ENCODE results near the gene ACOT6. TPM values are rescaled to one million over a fixed set of nuclear protein-coding genes. Genes with fewer than 3 reads are reported as not detected.

The ACOT6 gene
- polyA plus RNA-seq, 1 of the 3 experiments (the other 2 are of a cell fraction) = not detected

DNA sequence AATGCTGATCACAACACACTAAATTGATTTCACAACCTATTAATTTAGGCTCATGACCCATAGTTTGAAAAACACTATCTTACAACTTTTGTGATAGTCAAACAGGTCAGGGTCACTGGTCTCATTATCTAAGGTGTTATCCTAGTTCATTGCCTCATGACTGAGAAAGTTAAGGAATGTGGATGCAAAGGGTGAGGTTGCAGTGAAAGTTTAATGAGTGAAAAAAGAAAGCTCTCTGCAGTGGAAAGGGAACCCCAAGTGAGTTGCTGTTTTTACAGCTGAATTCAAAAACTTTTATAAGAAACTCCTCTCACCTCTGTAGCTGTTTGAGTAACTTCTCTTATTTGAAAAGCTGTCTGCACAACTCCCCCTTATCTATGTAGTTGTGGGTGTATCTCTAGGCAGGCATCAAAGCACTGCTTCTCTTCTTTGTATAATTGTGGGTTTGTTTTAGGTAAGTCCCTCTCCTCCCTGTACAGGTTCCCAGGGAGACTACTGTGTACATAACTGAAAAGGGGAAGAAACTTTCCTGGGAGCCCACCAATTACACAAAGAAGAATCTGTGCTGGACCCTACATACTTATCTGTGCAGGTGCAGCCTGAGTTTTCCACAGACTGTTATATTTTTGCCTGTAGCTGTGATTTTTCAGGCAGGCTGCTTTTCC lies 51.4 kb downstream of the ACOT6 start:
- H3F3A ChIP-seq (replicated peaks; ENCODE audit: insufficient read depth) = peaks cover 27% of the 10 kb centered on the region
- CTCF ChIA-PET = interaction anchor here (3.4 kb wide), 1 partner anchor 30 kb away, joined by 12 read pairs; no protein-coding TSS in a partner anchor

DNA sequence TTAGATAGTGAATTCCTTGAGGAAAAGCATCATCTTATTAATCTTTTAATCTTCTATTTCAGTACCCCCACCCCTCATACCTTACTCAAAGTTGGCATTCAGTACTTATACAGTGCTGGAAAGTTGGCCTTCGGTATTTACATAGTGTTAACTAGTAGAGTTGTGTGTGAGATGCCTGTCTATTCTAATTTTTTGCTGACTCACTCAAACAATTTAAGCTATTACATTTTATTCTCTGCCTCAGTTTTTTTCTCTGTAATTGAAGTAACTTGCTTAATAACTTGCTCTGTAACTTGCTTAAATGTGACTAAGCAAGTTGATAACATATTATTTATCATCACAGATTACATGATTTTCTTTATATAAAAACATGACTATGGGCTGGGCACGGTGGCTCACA lies 52.8 kb downstream of the ACOT6 start:
- no peaks in the 10 kb centered on the region; the same call in 1 of the 2 replicates for H3K79me2 ChIP-seq (ENCODE audit: insufficient read depth)
- H3F3A ChIP-seq (replicated peaks; ENCODE audit: insufficient read depth) = peaks cover 27% of the 10 kb centered on the region
- no peaks in the 10 kb centered on the region for H3K9me3 ChIP-seq
- 88% methylated on average over 2 of the region's 2 CpGs for WGBS (ENCODE audit: low lambda C conversion rate)
- H3K4me2 ChIP-seq = no peak overlapping the region
- H3K27me3 ChIP-seq (ENCODE audit: insufficient read depth) = no peaks in the 10 kb centered on the region
- H3K4me3 ChIP-seq (ENCODE audit: low read depth in 2 of 2, low read length in 1 of 2) = no peak overlapping the region
- ChIA-PET POLR2A (no interaction called here), CTCF (interaction anchor here (1.3 kb wide), 1 partner anchor 14 kb away, joined by 4 read pairs; no protein-coding TSS in a partner anchor)
- H3K4me1 ChIP-seq (ENCODE audit: control insufficient read depth in 1 of 2, insufficient read depth in 2 of 2, low read depth in 1 of 2, low read length in 1 of 2) = no peaks in the 10 kb centered on the region
- DNase-seq = no peak
- no peak overlapping the region for H2AFZ ChIP-seq (ENCODE audit: low read depth)
- H3K9ac ChIP-seq = no peak overlapping the region
- no peak overlapping the region for H3K27ac ChIP-seq (ENCODE audit: low read depth in 2 of 2, low read length in 1 of 2)
- no peaks in the 10 kb centered on the region for H3K9me2 ChIP-seq
- H4K20me1 ChIP-seq (ENCODE audit: insufficient read depth) = no peaks in the 10 kb centered on the region
- peaks cover 3 to 18% of the 10 kb centered on the region in 2 experiments for H3K36me3 ChIP-seq (replicated peaks in 1 of 2; ENCODE audit: control insufficient read depth in 1 of 2, insufficient read depth in 2 of 2, low read length in 1 of 2)
- TF ChIP-seq CHD2 (IDR thresholded peaks at IDR 0.05; ENCODE audit: low read length, partially characterized antibody) (no peak), RXRA (IDR thresholded peaks at IDR 0.05; ENCODE audit: borderline replicate concordance, low read depth) (no peak), YY1 (IDR thresholded peaks at IDR 0.05; ENCODE audit: low read depth) (no peak), GATA2 (CRISPR knock-in tag; IDR thresholded peaks at IDR 0.05) (no peak), JUND (IDR thresholded peaks at IDR 0.05) (no peak), EP300 (IDR thresholded peaks at IDR 0.05; ENCODE audit: borderline replicate concordance in 1 of 2, low read depth in 1 of 2, low read length in 1 of 2) (no peak), FOXM1 (IDR thresholded peaks at IDR 0.05; ENCODE audit: low read depth) (no peak), NRF1 (IDR thresholded peaks at IDR 0.05; ENCODE audit: low read depth, low read length) (no peak), MEF2A (IDR thresholded peaks at IDR 0.05; ENCODE audit: borderline replicate concordance, low read depth) (no peak), ELF1 (IDR thresholded peaks at IDR 0.05) (no peak), NFIC (IDR thresholded peaks at IDR 0.05; ENCODE audit: borderline replicate concordance) (no peak), RFX5 (IDR thresholded peaks at IDR 0.05; ENCODE audit: low read length) (no peak)
- TF ChIP-seq, protein P1, sequence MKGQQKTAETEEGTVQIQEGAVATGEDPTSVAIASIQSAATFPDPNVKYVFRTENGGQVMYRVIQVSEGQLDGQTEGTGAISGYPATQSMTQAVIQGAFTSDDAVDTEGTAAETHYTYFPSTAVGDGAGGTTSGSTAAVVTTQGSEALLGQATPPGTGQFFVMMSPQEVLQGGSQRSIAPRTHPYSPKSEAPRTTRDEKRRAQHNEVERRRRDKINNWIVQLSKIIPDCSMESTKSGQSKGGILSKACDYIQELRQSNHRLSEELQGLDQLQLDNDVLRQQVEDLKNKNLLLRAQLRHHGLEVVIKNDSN (IDR thresholded peaks at IDR 0.05; ENCODE audit: borderline replicate concordance, low read depth) = no peak
- TF ChIP-seq, protein P2, sequence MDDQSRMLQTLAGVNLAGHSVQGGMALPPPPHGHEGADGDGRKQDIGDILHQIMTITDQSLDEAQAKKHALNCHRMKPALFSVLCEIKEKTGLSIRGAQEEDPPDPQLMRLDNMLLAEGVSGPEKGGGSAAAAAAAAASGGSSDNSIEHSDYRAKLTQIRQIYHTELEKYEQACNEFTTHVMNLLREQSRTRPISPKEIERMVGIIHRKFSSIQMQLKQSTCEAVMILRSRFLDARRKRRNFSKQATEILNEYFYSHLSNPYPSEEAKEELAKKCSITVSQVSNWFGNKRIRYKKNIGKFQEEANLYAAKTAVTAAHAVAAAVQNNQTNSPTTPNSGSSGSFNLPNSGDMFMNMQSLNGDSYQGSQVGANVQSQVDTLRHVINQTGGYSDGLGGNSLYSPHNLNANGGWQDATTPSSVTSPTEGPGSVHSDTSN (IDR thresholded peaks at IDR 0.05) = no peak
- TF ChIP-seq, protein P3, sequence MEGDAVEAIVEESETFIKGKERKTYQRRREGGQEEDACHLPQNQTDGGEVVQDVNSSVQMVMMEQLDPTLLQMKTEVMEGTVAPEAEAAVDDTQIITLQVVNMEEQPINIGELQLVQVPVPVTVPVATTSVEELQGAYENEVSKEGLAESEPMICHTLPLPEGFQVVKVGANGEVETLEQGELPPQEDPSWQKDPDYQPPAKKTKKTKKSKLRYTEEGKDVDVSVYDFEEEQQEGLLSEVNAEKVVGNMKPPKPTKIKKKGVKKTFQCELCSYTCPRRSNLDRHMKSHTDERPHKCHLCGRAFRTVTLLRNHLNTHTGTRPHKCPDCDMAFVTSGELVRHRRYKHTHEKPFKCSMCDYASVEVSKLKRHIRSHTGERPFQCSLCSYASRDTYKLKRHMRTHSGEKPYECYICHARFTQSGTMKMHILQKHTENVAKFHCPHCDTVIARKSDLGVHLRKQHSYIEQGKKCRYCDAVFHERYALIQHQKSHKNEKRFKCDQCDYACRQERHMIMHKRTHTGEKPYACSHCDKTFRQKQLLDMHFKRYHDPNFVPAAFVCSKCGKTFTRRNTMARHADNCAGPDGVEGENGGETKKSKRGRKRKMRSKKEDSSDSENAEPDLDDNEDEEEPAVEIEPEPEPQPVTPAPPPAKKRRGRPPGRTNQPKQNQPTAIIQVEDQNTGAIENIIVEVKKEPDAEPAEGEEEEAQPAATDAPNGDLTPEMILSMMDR (IDR thresholded peaks at IDR 0.05) = no peak

More for the DNA sequence above, 51.4 kb downstream of the ACOT6 start:
- POLR2A ChIA-PET = no interaction called here
- Histone ChIP-seq H2AFZ (ENCODE audit: low read depth) (no peak overlapping the region), H3K4me3 (ENCODE audit: low read depth in 2 of 2, low read length in 1 of 2) (no peak overlapping the region), H4K20me1 (ENCODE audit: insufficient read depth) (no peaks in the 10 kb centered on the region), H3K9me2 (no peaks in the 10 kb centered on the region), H3K36me3 (replicated peaks in 1 of 2; ENCODE audit: control insufficient read depth in 1 of 2, insufficient read depth in 2 of 2, low read length in 1 of 2) (peaks cover 3 to 27% of the 10 kb centered on the region in 2 experiments), H3K4me1 (ENCODE audit: control insufficient read depth in 1 of 2, insufficient read depth in 2 of 2, low read depth in 1 of 2, low read length in 1 of 2) (no peaks in the 10 kb centered on the region), H3K4me2 (no peak overlapping the region), H3K27ac (ENCODE audit: low read depth in 2 of 2, low read length in 1 of 2) (no peak overlapping the region), H3K27me3 (ENCODE audit: insufficient read depth) (no peaks in the 10 kb centered on the region), H3K9ac (no peak overlapping the region), H3K9me3 (no peaks in the 10 kb centered on the region), H3K79me2 (ENCODE audit: insufficient read depth) (peaks cover 3% of the 10 kb centered on the region; the same call in 1 of the 2 replicates)
- no peak for TF ChIP-seq NRF1 (IDR thresholded peaks at IDR 0.05; ENCODE audit: low read depth, low read length)
- no peak for TF ChIP-seq FOXM1 (IDR thresholded peaks at IDR 0.05; ENCODE audit: low read depth)
- TF ChIP-seq, protein P4, sequence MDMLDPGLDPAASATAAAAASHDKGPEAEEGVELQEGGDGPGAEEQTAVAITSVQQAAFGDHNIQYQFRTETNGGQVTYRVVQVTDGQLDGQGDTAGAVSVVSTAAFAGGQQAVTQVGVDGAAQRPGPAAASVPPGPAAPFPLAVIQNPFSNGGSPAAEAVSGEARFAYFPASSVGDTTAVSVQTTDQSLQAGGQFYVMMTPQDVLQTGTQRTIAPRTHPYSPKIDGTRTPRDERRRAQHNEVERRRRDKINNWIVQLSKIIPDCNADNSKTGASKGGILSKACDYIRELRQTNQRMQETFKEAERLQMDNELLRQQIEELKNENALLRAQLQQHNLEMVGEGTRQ (IDR thresholded peaks at IDR 0.05; ENCODE audit: borderline replicate concordance, low read depth, low read length) = no peak
- TF ChIP-seq, protein P5, sequence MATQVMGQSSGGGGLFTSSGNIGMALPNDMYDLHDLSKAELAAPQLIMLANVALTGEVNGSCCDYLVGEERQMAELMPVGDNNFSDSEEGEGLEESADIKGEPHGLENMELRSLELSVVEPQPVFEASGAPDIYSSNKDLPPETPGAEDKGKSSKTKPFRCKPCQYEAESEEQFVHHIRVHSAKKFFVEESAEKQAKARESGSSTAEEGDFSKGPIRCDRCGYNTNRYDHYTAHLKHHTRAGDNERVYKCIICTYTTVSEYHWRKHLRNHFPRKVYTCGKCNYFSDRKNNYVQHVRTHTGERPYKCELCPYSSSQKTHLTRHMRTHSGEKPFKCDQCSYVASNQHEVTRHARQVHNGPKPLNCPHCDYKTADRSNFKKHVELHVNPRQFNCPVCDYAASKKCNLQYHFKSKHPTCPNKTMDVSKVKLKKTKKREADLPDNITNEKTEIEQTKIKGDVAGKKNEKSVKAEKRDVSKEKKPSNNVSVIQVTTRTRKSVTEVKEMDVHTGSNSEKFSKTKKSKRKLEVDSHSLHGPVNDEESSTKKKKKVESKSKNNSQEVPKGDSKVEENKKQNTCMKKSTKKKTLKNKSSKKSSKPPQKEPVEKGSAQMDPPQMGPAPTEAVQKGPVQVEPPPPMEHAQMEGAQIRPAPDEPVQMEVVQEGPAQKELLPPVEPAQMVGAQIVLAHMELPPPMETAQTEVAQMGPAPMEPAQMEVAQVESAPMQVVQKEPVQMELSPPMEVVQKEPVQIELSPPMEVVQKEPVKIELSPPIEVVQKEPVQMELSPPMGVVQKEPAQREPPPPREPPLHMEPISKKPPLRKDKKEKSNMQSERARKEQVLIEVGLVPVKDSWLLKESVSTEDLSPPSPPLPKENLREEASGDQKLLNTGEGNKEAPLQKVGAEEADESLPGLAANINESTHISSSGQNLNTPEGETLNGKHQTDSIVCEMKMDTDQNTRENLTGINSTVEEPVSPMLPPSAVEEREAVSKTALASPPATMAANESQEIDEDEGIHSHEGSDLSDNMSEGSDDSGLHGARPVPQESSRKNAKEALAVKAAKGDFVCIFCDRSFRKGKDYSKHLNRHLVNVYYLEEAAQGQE (IDR thresholded peaks at IDR 0.05; ENCODE audit: low read depth, low read length) = no peak
- no peak for DNase-seq
